WERI-Rb-1 (cell line): ENCODE results near the gene PLXNB2.
A peak's percentile ranks its signal among the peaks of the same experiment; 100 is the strongest.

Experiments
- DNase-seq: peaks from one replicate; pipeline ENCODE4 v3.0.0-alpha.2; 2020
- H3K27ac ChIP-seq: fragments of 250-450 bp; sonication (Bioruptor Pico); 2 replicates; pipeline ENCODE4 v1.5.1; 2020; ENCODE audit warnings: mild to moderate bottlenecking, moderate library complexity
- H3K27me3 ChIP-seq: fragments of 250-450 bp; sonication (Bioruptor Pico); 2 replicates; pipeline ENCODE4 v1.5.1; 2021; ENCODE audit warnings: mild to moderate bottlenecking, low read depth, moderate library complexity; ENCODE audit not compliant: insufficient read depth, severe bottlenecking
- H3K36me3 ChIP-seq: fragments of 250-450 bp; sonication (Bioruptor Pico); 2 replicates; pipeline ENCODE4 v1.5.1; 2020; ENCODE audit warnings: mild to moderate bottlenecking, moderate library complexity
- H3K4me3 ChIP-seq: 2 replicates; pipeline ENCODE4 v1.5.1; 2011; ENCODE audit warnings: low read depth, mild to moderate bottlenecking, control low read depth, low read length
- H3K9me3 ChIP-seq: fragments of 250-450 bp; sonication (Bioruptor Pico); 2 replicates; pipeline ENCODE4 v1.5.1; 2021; ENCODE audit warnings: mild to moderate bottlenecking, moderate library complexity; ENCODE audit not compliant: severe bottlenecking
- CTCF ChIP-seq: IDR thresholded peaks from 2 replicates; pipeline ENCODE4 v1.5.1; 2011; ENCODE audit warnings: low read depth, mild to moderate bottlenecking, control low read depth, inconsistent platforms, low read length

Gene PLXNB2

GRCh38 chr22:50253046-50253915, 54.2 kb downstream of the PLXNB2 start:
- TF ChIP-seq CTCF = no peak
- Histone ChIP-seq H3K27me3 (no peaks in the 10 kb centered on the region), H3K27ac (no peak overlapping the region), H3K9me3 (no peaks in the 10 kb centered on the region), H3K4me3 (no peak overlapping the region), H3K36me3 (peaks cover 49% of the 10 kb centered on the region)
- DNase-seq = no peak

GRCh38 chr22:50252082-50253045, 55.1 kb downstream of the PLXNB2 start:
- Histone ChIP-seq H3K27me3 (no peaks in the 10 kb centered on the region), H3K36me3 (peaks cover 51% of the 10 kb centered on the region), H3K4me3 (no peak overlapping the region), H3K9me3 (no peaks in the 10 kb centered on the region), H3K27ac (no peak overlapping the region; the same call in 1 of the 2 replicates)
- DNase-seq = peak; percentile 75
- peak; percentile 71 for TF ChIP-seq CTCF

- Histone ChIP-seq H3K27ac (peak overlapping the region; percentile 68), H3K36me3 (peaks cover 52% of the 10 kb centered on the region), H3K4me3 (peak overlapping the region; percentile 70; the same call in 1 of the 2 replicates), H3K9me3 (no peaks in the 10 kb centered on the region), H3K27me3 (no peaks in the 10 kb centered on the region)
- no peak for TF ChIP-seq CTCF
- DNase-seq = no peak
Observed at GRCh38 chr22:50251477-50252081, 55.9 kb downstream of the PLXNB2 start.

GRCh38 chr22:50250555-50251476, 56.6 kb downstream of the PLXNB2 start, which contains the start of gene HDAC10:
Gene HDAC10 (minus strand): TSS chr22:50251265. CDS start chr22:50251032, 233 bp downstream.
- H3K27ac ChIP-seq = peak within 1 kb of the TSS; percentile 68
- no peaks in the 10 kb centered on the region for H3K9me3 ChIP-seq
- peak within 1 kb of the TSS; percentile 70 for H3K4me3 ChIP-seq
- TF ChIP-seq CTCF = no peak
- peaks cover 54% of the 10 kb centered on the region for H3K36me3 ChIP-seq
- H3K27me3 ChIP-seq = no peaks in the 10 kb centered on the region
- DNase-seq = peak; percentile 81

GRCh38 chr22:50250249-50250554, 57.2 kb downstream of the PLXNB2 start:
- TF ChIP-seq CTCF = no peak
- H3K27ac ChIP-seq = peak overlapping the region; percentile 68
- peaks cover 55% of the 10 kb centered on the region for H3K36me3 ChIP-seq
- peak overlapping the region; percentile 70 for H3K4me3 ChIP-seq
- no peaks in the 10 kb centered on the region for H3K27me3 ChIP-seq
- H3K9me3 ChIP-seq = no peaks in the 10 kb centered on the region
- no peak for DNase-seq
